Naive thymus-derived CD4-positive, alpha-beta T cell (primary cell): ENCODE measurements around the gene NMT2. TPM values are rescaled to one million over a fixed set of nuclear protein-coding genes. Genes with fewer than 3 reads are reported as not detected.

Source experiments
- ATAC-seq: fragments of 150-1000 bp; cut with Tn5 transposase; 2 replicates; pipeline ENCODE4 v1.10.0; 2021; ENCODE audit warnings: mild to moderate bottlenecking, moderate library complexity
- CTCF ChIA-PET: fragments of 350-600 bp; sonication (Branson Sonifier 250); formaldehyde crosslinking; loops from one replicate; lab custom pipeline; 2021; ENCODE audit warnings: antibody characterized with exemption; lab: Charles Lee
- POLR2A ChIA-PET: fragments of 350-600 bp; sonication (Branson Sonifier 250); formaldehyde crosslinking; loops from one replicate; lab custom pipeline; 2021; ENCODE audit warnings: antibody characterized with exemption, inconsistent platforms; lab: Charles Lee
- DNase-seq, 9 donors: peaks; one replicate each; pipeline versions ENCODE4 v3.0.0 to v3.0.0-alpha.2; 2020 to 2022; ENCODE audit warnings: mixed read lengths in 1 of 9
- H3K27ac ChIP-seq: one replicate; pipeline ENCODE4 v1.7.0; 2013; ENCODE audit warnings: mild to moderate bottlenecking, low read depth, low read length, moderate library complexity
- H3K27me3 ChIP-seq, 2 donors: one replicate each; pipeline ENCODE4 v1.7.0; 2013; ENCODE audit warnings: low read length in 2 of 2, mild to moderate bottlenecking in 2 of 2, moderate library complexity in 2 of 2; ENCODE audit not compliant: control insufficient read depth in 2 of 2, insufficient read depth in 2 of 2
- H3K36me3 ChIP-seq, 3 experiments: 1 replicate in 2 of 3; 2 replicates in 1 of 3; pipeline ENCODE4 v1.7.0; 2013; ENCODE audit warnings: low read length in 3 of 3, mild to moderate bottlenecking in 3 of 3, moderate library complexity in 1 of 3; ENCODE audit not compliant: insufficient read depth in 3 of 3, control insufficient read depth in 2 of 3
- H3K4me1 ChIP-seq, 2 donors: one replicate each; pipeline ENCODE4 v1.7.0; 2013; ENCODE audit warnings: low read length in 2 of 2, mild to moderate bottlenecking in 2 of 2, moderate library complexity in 1 of 2; ENCODE audit not compliant: control insufficient read depth in 2 of 2, insufficient read depth in 2 of 2
- H3K4me3 ChIP-seq: 2 replicates; pipeline ENCODE4 v1.7.0; 2013; ENCODE audit warnings: mild to moderate bottlenecking, low read length
- H3K9me3 ChIP-seq, 3 experiments: 1 replicate in 2 of 3; 2 replicates in 1 of 3; pipeline ENCODE4 v1.7.0; 2013; ENCODE audit warnings: low read length in 3 of 3; ENCODE audit not compliant: control insufficient read depth in 2 of 3
- H3K27ac Mint-ChIP-seq, 9 donors: one replicate each; pipeline ENCODE4 v1.8.0; 2020 to 2022; ENCODE audit warnings: mixed read lengths in 9 of 9, mild to moderate bottlenecking in 8 of 9, moderate library complexity in 5 of 9, inconsistent platforms in 2 of 9
- H3K27me3 Mint-ChIP-seq, 5 donors: one replicate each; pipeline ENCODE4 v1.8.0; 2021 to 2022; ENCODE audit warnings: mixed read lengths in 5 of 5, mild to moderate bottlenecking in 1 of 5
- H3K36me3 Mint-ChIP-seq, 5 donors: one replicate each; pipeline ENCODE4 v1.8.0; 2020 to 2022; ENCODE audit warnings: mixed read lengths in 5 of 5, mild to moderate bottlenecking in 3 of 5, inconsistent platforms in 1 of 5
- H3K4me1 Mint-ChIP-seq, 7 donors: one replicate each; pipeline ENCODE4 v1.8.0; 2020 to 2022; ENCODE audit warnings: mixed read lengths in 7 of 7, mild to moderate bottlenecking in 3 of 7, inconsistent platforms in 1 of 7
- H3K4me3 Mint-ChIP-seq, 10 donors: one replicate each; pipeline ENCODE4 v1.8.0; 2020 to 2022; ENCODE audit warnings: mild to moderate bottlenecking in 10 of 10, mixed read lengths in 10 of 10, moderate library complexity in 6 of 10, inconsistent platforms in 2 of 10
- H3K9me3 Mint-ChIP-seq, 11 donors: one replicate each; pipeline ENCODE4 v1.8.0; 2020 to 2022; ENCODE audit warnings: mixed read lengths in 11 of 11, mild to moderate bottlenecking in 4 of 11, inconsistent platforms in 1 of 11, moderate library complexity in 1 of 11
- intact Hi-C, 2 donors: fragments of 100-400 bp; cut with micrococcal nuclease; formaldehyde crosslinking; loops; one replicate each; pipeline ENCODE4 v1.15.1; 2023
- polyA plus RNA-seq, 2 donors: library from polyadenylated mRNA; unstranded; fragments of 300-500 nt; fragmentation: Illumina TruSeq; gene quantifications; one replicate each; pipeline ENCODE4 v1.2.3, GENCODE V29; 2021
- total RNA-seq, 6 experiments: library from RNA in 5 of 6; stranded (reverse) in 5 of 6; gene quantifications; 1 replicate in 5 of 6; 2 replicates in 1 of 6; pipeline ENCODE4 v1.2.3 and lab custom pipeline; 2021 to 2026

The NMT2 gene
- total and polyA plus RNA-seq, 7 experiments from 2014 or later: 23.2 to 81.4 (median 43.8) TPM

DNA sequence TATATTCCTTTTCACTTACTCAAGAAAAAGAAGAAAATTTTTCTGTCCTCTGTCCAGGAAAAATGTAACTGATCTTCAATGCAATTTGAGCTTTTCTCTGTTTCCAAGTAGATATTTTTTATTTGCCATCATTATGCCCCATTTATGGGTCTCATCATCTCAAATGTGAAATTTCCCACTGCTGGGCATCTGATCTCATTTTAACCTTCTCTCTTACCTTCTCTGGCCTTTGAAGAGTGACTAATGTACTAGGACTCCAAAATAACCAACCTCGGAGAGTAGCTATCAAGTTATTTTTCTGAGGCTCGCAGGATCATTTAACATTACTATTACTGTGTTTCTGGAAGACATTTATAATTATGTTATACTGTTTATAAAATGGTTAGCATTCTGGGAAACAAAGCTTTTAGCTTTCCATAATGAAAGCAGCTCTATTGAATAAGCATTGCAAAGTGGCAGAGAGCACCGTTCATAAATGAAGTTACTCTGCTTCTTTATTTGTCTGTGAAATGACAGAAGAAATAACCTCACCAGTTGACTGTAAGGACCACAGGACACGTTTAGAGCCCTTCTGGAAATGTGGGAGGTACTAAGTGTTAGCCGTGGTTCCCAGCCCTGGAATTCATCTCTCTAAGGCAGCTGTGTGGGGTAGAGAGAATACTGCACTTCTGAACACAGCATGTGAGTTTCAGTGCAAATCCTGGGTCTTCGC is 33.3 kb upstream of the NMT2 start:
- ATAC-seq (no peak), DNase-seq (no peak)
- peaks cover 17 to 71% (median 63%) of the 10 kb centered on the region in 7 donors for H3K4me1 Mint-ChIP-seq
- H3K27ac Mint-ChIP-seq: peak overlapping the region in 3 of 9 donors; percentile 9 to 98 (median 73)
- Histone ChIP-seq H3K36me3 (no peaks in the 10 kb centered on the region), H3K4me1 (peaks cover 5 to 23% of the 10 kb centered on the region in 2 donors), H3K27me3 (no peaks in the 10 kb centered on the region), H3K9me3 (no peaks in the 10 kb centered on the region), H3K4me3 (no peak overlapping the region), H3K27ac (no peak overlapping the region)
- POLR2A ChIA-PET: interaction anchor here (0.6 to 3.4 kb wide), 4 partner anchors 10 to 32 kb away, joined by 3 to 23 read pairs (median 12); partner anchors contain the start of gene NMT2
- H3K27me3 Mint-ChIP-seq: no peaks in the 10 kb centered on the region
- no peak overlapping the region for H3K4me3 Mint-ChIP-seq
- intact Hi-C loops: no loop called here
- CTCF ChIA-PET: interaction anchor here (0.8 kb wide), 1 partner anchor 33 kb away, joined by 3 read pairs; the partner anchor contains the start of gene NMT2
- H3K36me3 Mint-ChIP-seq: peaks cover 0 to 13% (median 3%) of the 10 kb centered on the region in 5 donors
- H3K9me3 Mint-ChIP-seq: peaks cover 0 to 6% (median 0%) of the 10 kb centered on the region in 11 donors

DNA sequence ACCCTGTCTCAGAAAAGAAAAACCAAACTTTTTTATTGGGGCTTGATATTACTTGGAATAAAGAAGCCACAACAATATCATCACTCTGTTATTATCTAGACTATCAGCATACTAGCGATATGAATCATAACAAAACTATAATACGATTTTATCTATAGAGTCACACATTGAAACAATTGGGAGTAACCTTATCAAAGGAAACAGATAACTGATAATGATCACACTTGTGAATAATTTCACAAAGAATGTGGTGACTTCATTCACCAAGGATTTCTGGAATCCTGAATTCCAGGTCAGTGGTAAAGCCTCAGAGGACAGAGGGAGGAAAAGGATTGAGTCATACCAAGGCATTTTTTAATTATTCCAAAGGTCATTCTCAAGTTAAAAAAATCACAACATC is 32.1 kb upstream of the NMT2 start:
- Histone ChIP-seq H3K27me3 (no peaks in the 10 kb centered on the region), H3K4me1 (peaks cover 9 to 19% of the 10 kb centered on the region in 2 donors), H3K9me3 (no peaks in the 10 kb centered on the region), H3K4me3 (no peak overlapping the region), H3K27ac (no peak overlapping the region), H3K36me3 (no peaks in the 10 kb centered on the region)
- intact Hi-C loops: no loop called here
- Mint-ChIP-seq H3K9me3 (peaks cover 0 to 1% (median 0%) of the 10 kb centered on the region in 11 donors), H3K4me3 (no peak overlapping the region), H3K27me3 (no peaks in the 10 kb centered on the region), H3K27ac (peak overlapping the region in 4 of 9 donors; percentile 9 to 68 (median 58)), H3K36me3 (peaks cover 0 to 6% (median 3%) of the 10 kb centered on the region in 5 donors), H3K4me1 (peaks cover 22 to 69% (median 55%) of the 10 kb centered on the region in 7 donors)
- no peak for DNase-seq
- no peak for ATAC-seq
- ChIA-PET CTCF (interaction anchor here (0.9 to 1.1 kb wide), 2 partner anchors 8 to 24 kb away, joined by 3 read pairs; no protein-coding TSS in a partner anchor), POLR2A (interaction anchor here (1.4 to 3.4 kb wide), 2 partner anchors 11 to 30 kb away, joined by 4 to 23 read pairs; partner anchors contain the start of gene NMT2)

DNA sequence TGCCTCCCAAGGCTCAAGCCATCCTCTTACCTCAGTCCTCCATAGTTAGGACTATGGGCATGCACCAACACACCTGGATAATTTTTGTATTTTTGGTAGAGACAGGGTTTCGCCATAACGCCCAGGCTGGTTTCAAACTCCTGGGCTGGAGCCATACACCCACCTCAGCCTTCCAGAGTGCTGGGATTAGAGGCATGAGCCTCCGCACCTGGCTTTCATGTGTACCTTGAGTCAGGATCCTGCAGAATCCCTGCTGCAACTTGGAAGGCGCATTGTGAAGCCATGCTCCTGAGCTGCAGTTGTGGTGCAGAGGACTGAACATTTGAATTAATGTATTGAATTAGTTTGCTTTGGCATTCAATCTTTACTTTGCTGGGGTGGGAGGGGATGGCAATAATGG is 29.4 kb upstream of the NMT2 start:
- Mint-ChIP-seq H3K9me3 (no peaks in the 10 kb centered on the region), H3K27ac (peak overlapping the region in 5 of 9 donors; percentile 36 to 92 (median 86)), H3K36me3 (peaks cover 0 to 7% (median 3%) of the 10 kb centered on the region in 5 donors), H3K27me3 (no peaks in the 10 kb centered on the region), H3K4me1 (peaks cover 15 to 66% (median 54%) of the 10 kb centered on the region in 7 donors), H3K4me3 (peak overlapping the region in 2 of 10 donors; percentile 44 to 58)
- POLR2A ChIA-PET: interaction anchor here (0.6 to 4.2 kb wide), 7 partner anchors 9 to 176 kb away, joined by 3 to 29 read pairs (median 4); partner anchors contain the start of gene NMT2
- no peak overlapping the region for H3K27ac ChIP-seq
- DNase-seq (no peak), ATAC-seq (no peak)
- no peaks in the 10 kb centered on the region for H3K9me3 ChIP-seq
- H3K36me3 ChIP-seq: no peaks in the 10 kb centered on the region
- intact Hi-C loops: loop anchor here (1.0 kb wide), 3 partner anchors 11 to 29 kb away; no protein-coding TSS in a partner anchor
- CTCF ChIA-PET: no interaction called here
- H3K4me3 ChIP-seq: no peak overlapping the region
- H3K4me1 ChIP-seq: peaks cover 9 to 19% of the 10 kb centered on the region in 2 donors
- H3K27me3 ChIP-seq: no peaks in the 10 kb centered on the region

DNA sequence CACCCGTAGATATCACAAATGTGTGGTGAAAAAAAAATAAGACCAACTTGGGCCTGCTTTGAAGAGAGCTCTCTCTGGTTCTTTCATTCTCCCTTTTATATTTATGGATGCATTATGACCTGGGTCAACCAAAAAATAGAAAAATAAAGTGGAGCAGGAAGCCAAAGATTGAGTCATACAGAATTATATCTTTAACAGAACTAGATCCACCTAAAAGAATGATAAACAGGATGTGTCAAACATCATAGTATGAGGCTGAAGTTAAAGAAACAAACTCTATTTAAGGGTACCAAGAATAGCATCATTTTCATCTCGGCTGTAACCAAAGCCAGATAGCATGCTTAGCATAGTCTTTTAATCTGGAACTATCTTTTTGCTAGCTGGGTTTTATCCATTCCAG is 28.8 kb upstream of the NMT2 start:
- intact Hi-C loops: loop anchor here (1.0 kb wide), 3 partner anchors 12 to 28 kb away; no protein-coding TSS in a partner anchor
- Mint-ChIP-seq H3K9me3 (no peaks in the 10 kb centered on the region), H3K4me3 (peak overlapping the region; percentile 1 to 81 (median 59)), H3K36me3 (peaks cover 0 to 7% (median 3%) of the 10 kb centered on the region in 5 donors), H3K27ac (peak overlapping the region in 8 of 9 donors; percentile 51 to 92 (median 86)), H3K27me3 (no peaks in the 10 kb centered on the region), H3K4me1 (peaks cover 15 to 60% (median 48%) of the 10 kb centered on the region in 7 donors)
- H3K27ac ChIP-seq: no peak overlapping the region
- H3K27me3 ChIP-seq: no peaks in the 10 kb centered on the region
- H3K4me1 ChIP-seq: peaks cover 9 to 19% of the 10 kb centered on the region in 2 donors
- ATAC-seq (no peak), DNase-seq (no peak)
- ChIA-PET CTCF (interaction anchor here (1.5 kb wide), 1 partner anchor 53 kb away, joined by 3 read pairs; no protein-coding TSS in a partner anchor), POLR2A (interaction anchor here (0.7 to 4.2 kb wide), 6 partner anchors 10 to 29 kb away, joined by 3 to 29 read pairs (median 10); partner anchors contain the start of gene NMT2)
- no peak overlapping the region for H3K4me3 ChIP-seq
- no peaks in the 10 kb centered on the region for H3K9me3 ChIP-seq
- H3K36me3 ChIP-seq: no peaks in the 10 kb centered on the region

DNA sequence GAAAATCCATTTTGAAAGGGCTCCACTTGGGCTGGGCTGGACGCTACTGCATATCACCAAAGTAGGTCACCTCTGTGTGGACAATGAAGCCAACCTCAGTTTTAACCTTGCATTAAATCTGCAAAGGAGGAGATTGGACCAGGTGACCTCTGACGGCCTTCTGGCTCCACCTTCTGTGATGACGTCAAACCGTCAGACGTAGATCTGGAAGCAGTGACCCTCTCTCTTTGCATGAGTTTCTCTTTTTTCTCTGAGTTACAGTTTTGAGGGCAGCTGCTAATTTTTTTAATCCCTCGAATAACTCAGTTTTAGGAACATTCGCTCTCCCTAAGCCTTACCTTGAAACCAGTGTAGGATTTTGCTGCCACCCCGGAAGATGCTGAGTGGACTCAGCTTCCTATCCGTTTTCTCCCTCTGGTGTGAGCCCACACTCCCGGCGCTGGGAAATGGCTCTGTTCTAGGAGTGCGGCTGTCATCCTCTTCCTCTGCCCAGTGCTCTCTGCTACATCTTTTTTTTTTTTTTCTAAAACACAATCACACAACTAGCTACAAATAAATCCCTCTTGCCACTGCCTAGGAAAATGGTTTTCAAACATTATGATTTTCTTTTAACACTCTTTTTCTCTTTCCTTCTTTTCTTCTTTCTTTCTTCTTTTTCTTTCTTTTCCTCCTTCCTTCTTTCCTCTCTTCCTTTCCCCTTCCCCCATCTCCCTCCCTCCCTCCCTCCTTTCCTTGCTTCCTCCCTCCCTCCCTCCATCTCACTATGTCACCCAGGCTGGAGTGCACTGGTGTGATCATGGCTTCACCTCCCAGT is 27.7 kb upstream of the NMT2 start:
- H3K4me1 Mint-ChIP-seq: peaks cover 15 to 62% (median 51%) of the 10 kb centered on the region in 7 donors
- ATAC-seq: no peak
- H3K27ac Mint-ChIP-seq: peak overlapping the region in 8 of 9 donors; percentile 20 to 90 (median 78)
- peak overlapping the region in 8 of 10 donors; percentile 27 to 73 (median 40) for H3K4me3 Mint-ChIP-seq
- peaks cover 0 to 11% (median 3%) of the 10 kb centered on the region in 5 donors for H3K36me3 Mint-ChIP-seq
- intact Hi-C loops: no loop called here
- Histone ChIP-seq H3K4me1 (peaks cover 9 to 19% of the 10 kb centered on the region in 2 donors), H3K36me3 (no peaks in the 10 kb centered on the region), H3K9me3 (no peaks in the 10 kb centered on the region), H3K27me3 (no peaks in the 10 kb centered on the region), H3K27ac (no peak overlapping the region), H3K4me3 (no peak overlapping the region)
- ChIA-PET CTCF (interaction anchor here (0.5 to 1.5 kb wide), 5 partner anchors 9 to 54 kb away, joined by 3 read pairs; no protein-coding TSS in a partner anchor), POLR2A (interaction anchor here (0.7 to 4.2 kb wide), 5 partner anchors 11 to 28 kb away, joined by 3 to 29 read pairs (median 17); partner anchors contain the start of gene NMT2)
- no peaks in the 10 kb centered on the region for H3K9me3 Mint-ChIP-seq
- no peaks in the 10 kb centered on the region for H3K27me3 Mint-ChIP-seq
- peak in 1 of 9 donors; percentile 21 for DNase-seq
